Panc1 (cell line): ENCODE results near the gene SEPTIN1.

Experiments used
- CTCF ChIP-seq: fragments of 450-650 bp; IDR thresholded peaks from 2 replicates; pipeline ENCODE4 v1.5.1; 2017; ENCODE audit warnings: mild to moderate bottlenecking
- POLR2AphosphoS5 ChIP-seq: IDR thresholded peaks from 2 replicates; pipeline ENCODE4 v1.6.1; 2012; ENCODE audit warnings: mild to moderate bottlenecking, low read depth, low read length, moderate library complexity
- TCF7L2 ChIP-seq: IDR thresholded peaks from 2 replicates; pipeline ENCODE4 v1.6.1; 2011; ENCODE audit warnings: mild to moderate bottlenecking, low read depth, low read length, inconsistent platforms
- TF ChIP-seq, protein P1 (sequence below), 2 experiments: IDR thresholded peaks; 2 replicates each; pipeline ENCODE4 v1.6.1; 2011 to 2012; ENCODE audit warnings: low read depth in 2 of 2, control low read depth in 1 of 2, low read length in 1 of 2, mild to moderate bottlenecking in 1 of 2, moderate library complexity in 1 of 2; ENCODE audit not compliant: insufficient read depth in 1 of 2

DNA sequence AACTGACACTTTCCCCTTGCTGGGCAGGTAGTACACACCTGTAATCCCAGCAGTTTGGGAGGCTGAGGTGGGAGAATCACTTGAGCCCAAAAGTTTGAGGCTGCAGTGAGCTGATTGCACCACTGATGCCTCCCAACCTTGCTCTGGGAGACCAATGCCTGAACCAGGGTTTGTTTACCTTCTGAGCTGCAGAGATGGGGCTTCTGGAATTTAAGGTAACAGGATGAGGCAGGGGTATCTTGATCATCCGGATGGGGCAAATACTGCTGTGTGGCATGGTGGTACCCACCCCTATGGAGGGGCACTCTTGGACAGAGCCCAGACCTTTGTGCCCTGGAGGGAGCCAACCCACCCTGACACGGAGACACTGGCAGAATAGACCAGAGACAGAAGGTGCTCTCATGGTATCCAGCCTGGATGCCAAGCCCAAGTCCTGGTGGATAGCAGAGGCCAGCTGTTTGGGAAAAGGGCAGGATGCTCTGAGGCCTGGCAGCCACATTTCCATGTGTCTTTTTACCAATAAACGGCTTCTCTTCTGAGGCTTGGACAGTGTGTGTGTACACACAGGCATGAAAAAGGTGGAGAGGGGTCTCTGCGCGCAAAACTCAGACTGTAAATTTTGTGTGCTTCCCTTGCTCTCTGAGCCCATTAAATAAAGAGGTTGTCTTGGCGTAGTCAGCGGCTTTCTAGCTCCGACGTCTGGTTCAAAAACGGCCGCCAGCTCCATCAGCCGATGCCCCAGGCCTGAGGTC, 17.2 kb upstream of the SEPTIN1 start:
- TF ChIP-seq POLR2AphosphoS5 (no peak), CTCF (no peak), TCF7L2 (no peak)
- TF ChIP-seq, protein P1, sequence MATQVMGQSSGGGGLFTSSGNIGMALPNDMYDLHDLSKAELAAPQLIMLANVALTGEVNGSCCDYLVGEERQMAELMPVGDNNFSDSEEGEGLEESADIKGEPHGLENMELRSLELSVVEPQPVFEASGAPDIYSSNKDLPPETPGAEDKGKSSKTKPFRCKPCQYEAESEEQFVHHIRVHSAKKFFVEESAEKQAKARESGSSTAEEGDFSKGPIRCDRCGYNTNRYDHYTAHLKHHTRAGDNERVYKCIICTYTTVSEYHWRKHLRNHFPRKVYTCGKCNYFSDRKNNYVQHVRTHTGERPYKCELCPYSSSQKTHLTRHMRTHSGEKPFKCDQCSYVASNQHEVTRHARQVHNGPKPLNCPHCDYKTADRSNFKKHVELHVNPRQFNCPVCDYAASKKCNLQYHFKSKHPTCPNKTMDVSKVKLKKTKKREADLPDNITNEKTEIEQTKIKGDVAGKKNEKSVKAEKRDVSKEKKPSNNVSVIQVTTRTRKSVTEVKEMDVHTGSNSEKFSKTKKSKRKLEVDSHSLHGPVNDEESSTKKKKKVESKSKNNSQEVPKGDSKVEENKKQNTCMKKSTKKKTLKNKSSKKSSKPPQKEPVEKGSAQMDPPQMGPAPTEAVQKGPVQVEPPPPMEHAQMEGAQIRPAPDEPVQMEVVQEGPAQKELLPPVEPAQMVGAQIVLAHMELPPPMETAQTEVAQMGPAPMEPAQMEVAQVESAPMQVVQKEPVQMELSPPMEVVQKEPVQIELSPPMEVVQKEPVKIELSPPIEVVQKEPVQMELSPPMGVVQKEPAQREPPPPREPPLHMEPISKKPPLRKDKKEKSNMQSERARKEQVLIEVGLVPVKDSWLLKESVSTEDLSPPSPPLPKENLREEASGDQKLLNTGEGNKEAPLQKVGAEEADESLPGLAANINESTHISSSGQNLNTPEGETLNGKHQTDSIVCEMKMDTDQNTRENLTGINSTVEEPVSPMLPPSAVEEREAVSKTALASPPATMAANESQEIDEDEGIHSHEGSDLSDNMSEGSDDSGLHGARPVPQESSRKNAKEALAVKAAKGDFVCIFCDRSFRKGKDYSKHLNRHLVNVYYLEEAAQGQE (IDR thresholded peaks at IDR 0.05; ENCODE audit: insufficient read depth in 1 of 2, low read depth in 2 of 2, low read length in 1 of 2): no peak
